Measurements from ENCODE around the gene SMNDC1. TPM values are rescaled to one million over a fixed set of nuclear protein-coding genes. Genes with fewer than 3 reads are reported as not detected.
A peak's percentile ranks its signal among the peaks of the same experiment; 100 is the strongest.

SMNDC1 gene
- total and polyA plus RNA-seq, 10 of the 15 experiments (the other 5 are each of a cell fraction or from before 2014, with no cell fraction given): 4.6 to 37.2 (median 18.1) TPM

GRCh38 chr10:110269374-110270318, 35.1 kb downstream of the SMNDC1 start:
- 34% methylated on average over 4 of the region's 4 CpGs for WGBS (ENCODE audit: insufficient coverage, insufficient replicate concordance, low lambda C conversion rate, missing lambda C conversion rate)
- H3K79me2 ChIP-seq (ENCODE audit: control insufficient read depth, insufficient read depth, low read length): no peaks in the 10 kb centered on the region
- ATAC-seq (peak; percentile 45), DNase-seq (ENCODE audit: low read depth, low spot score) (no peak), FAIRE-seq (no peak)
- TF ChIP-seq ZBTB4 (CRISPR knock-in tag; IDR thresholded peaks at IDR 0.05) (no peak), ZNF207 (IDR thresholded peaks at IDR 0.05; ENCODE audit: borderline replicate concordance) (no peak), POLR2AphosphoS5 (IDR thresholded peaks at IDR 0.05; ENCODE audit: low read length) (no peak), RFX5 (IDR thresholded peaks at IDR 0.05; ENCODE audit: low read depth, low read length) (no peak), JUNB (IDR thresholded peaks at IDR 0.05) (no peak)
- H3K4me2 ChIP-seq (ENCODE audit: control insufficient read depth, insufficient read depth): no peak overlapping the region
- POLR2A ChIA-PET: interaction anchor here (1.0 kb wide), 1 partner anchor 59 kb away, joined by 3 read pairs; no protein-coding TSS in a partner anchor
- no TSS peak for BruUV-seq (replicated peaks)
- H3K27me3 ChIP-seq (replicated peaks in 1 of 2; ENCODE audit: control insufficient read depth in 2 of 2, insufficient read depth in 2 of 2, low read length in 1 of 2): peaks cover 0 to 3% of the 10 kb centered on the region in 2 experiments; a peak in 3 of 4 replicates
- CTCF ChIA-PET: interaction anchor here (0.7 to 2.4 kb wide), 7 partner anchors 9 to 133 kb away, joined by 3 to 7 read pairs (median 4); no protein-coding TSS in a partner anchor
- H4K20me1 ChIP-seq (ENCODE audit: control insufficient read depth, insufficient read depth): no peaks in the 10 kb centered on the region
- H3K36me3 ChIP-seq (ENCODE audit: control insufficient read depth in 2 of 2, insufficient read depth in 2 of 2, low read length in 1 of 2): no peaks in the 10 kb centered on the region
- intact Hi-C loops (cut with micrococcal nuclease; ENCODE audit: unreplicated experiment) (loop anchor here (10.0 kb wide), 1 partner anchor 315 kb away; no protein-coding TSS in a partner anchor), in situ Hi-C loops (cut with MboI) (no loop called here)
- no peak overlapping the region for H3K4me3 ChIP-seq
- no peak overlapping the region for H3K9ac ChIP-seq (ENCODE audit: control insufficient read depth, insufficient read depth, low read length)
- peaks cover 7% of the 10 kb centered on the region for H3K4me1 ChIP-seq (ENCODE audit: control insufficient read depth, insufficient read depth, low read length)
- SMC1A ChIA-PET (ENCODE audit: uncharacterized antibody, unreplicated experiment): interaction anchor here (0.6 to 3.0 kb wide), 5 partner anchors 9 to 65 kb away, joined by 3 to 10 read pairs (median 4); no protein-coding TSS in a partner anchor
- no peaks in the 10 kb centered on the region for H3K9me3 ChIP-seq (replicated peaks; ENCODE audit: control insufficient read depth, insufficient read depth, low read length)
- H2AFZ ChIP-seq (ENCODE audit: control insufficient read depth, low read depth, low read length): no peak overlapping the region
- RAD21 ChIA-PET (ENCODE audit: unreplicated experiment): interaction anchor here (0.9 kb wide), 1 partner anchor 131 kb away, joined by 3 read pairs; no protein-coding TSS in a partner anchor
- H3K27ac ChIP-seq (ENCODE audit: control insufficient read depth, insufficient read depth): no peak overlapping the region
